HCEC 1CT (cell line): ENCODE results near the gene GUCY2C.

Experiments
- DNase-seq: peaks from one replicate; pipeline ENCODE4 v3.0.0-alpha.2; 2017

GUCY2C gene

DNA sequence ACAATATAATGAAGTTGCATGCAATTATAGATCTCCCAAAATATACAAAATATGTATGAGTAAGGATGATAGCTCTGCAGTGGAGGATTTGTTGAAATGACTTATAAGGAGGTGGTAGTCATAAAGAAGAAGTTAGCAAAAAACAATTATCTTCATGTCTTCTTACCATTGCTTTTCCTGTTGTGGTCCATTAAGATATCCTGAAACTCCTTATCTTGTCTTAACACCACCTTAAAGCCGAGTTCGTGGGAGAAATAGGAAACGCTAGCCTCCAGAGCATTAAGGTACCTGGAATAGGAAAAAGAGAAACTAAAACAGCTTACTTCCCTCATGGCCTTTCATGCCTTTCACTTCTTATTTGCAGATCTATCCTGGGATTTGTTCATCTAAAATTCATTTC lies 15.2 kb downstream of the GUCY2C start:
- DNase-seq, result no peak

DNA sequence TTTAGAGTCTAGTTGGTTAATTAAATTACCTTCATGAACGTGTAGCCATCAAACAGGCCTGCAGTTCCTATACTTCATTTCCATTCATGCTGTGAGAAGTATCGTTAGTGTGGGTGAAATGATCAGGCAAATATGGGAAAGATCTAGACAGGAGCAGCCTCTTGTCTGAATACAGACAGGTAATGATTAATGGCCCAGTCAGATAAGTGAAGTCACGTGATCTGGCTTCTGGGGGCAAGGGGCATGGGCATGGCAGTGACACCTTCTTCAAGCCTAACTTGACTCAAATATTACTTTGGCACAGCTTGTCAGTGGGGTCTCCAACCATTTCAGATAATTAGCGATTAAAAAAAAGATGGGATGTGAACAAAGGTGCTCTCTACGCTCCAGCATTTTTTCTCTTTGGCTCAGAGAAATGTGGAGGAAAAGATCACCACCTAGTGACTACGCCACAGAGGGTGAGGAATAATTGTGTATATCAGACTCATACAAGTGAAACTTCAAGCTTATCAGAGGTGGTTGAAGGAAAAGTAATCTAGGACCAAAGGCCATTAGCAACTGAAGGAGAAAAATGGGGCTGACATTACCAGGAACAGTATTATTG lies 17.8 kb downstream of the GUCY2C start:
- DNase-seq, result no peak

DNA sequence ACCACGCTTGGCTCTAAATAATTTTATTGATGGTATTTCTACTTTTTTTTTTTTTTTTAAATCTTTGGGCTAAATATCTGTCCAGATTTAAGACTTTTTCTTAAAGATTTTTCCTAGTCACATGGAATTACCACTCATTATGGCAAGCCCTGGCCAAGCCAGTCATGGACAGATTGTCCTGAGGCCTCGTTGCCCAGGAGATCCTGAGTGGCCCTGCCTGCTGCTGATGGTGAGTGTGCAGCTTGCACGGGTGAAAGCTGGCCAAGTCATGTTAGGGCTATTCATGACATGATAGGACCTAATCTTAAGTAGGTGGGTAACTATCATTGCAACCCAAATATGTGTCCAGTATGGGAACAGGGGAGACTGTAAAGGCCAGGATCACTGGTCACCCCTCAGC lies 27.8 kb downstream of the GUCY2C start:
- no peak for DNase-seq

DNA sequence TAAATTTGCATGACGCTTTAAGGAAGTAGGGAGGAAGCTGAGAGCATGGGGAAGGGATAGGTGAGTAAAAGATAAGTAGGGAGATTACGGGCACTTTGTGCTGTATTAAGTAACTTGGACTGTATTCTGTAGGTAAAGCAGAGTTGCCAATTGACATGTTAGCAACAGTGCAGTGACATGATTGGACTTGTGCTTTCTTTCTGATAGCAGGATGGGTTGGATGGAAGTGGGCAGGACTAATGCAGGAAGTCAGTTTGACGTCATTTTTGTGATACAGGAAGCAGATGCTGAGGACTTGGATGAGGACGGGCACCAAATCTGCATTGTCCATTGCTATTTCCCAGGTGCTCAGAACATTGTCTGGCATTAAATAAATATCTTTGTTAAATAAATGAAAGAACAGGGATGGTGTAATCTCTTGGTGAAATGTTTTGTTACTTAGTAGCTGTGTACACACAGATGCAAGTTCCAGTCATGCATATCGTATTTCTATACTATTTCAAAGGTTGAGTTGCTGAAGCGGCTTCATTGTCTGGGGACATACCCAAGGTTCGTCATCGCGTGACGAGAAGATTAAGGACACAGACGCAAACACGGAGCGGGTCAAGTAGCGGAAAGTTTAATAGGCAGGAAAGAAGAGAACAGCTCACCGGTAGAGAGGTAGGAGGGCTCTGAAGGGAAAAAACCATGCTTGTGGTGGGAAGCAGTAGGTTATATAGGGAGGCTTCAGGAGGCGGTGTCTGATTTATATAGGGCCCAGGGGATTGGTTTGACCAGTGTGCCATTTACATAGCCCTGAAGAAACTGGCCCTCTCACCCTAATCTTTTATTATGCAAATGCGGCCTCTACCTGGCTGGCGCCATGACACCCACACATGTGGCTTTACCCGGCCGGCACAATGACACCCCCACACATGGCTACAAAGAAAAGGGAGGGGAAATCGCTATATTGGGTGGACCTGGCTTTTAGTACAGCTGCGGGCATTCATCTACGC lies 30.7 kb downstream of the GUCY2C start:
- DNase-seq, result no peak

DNA sequence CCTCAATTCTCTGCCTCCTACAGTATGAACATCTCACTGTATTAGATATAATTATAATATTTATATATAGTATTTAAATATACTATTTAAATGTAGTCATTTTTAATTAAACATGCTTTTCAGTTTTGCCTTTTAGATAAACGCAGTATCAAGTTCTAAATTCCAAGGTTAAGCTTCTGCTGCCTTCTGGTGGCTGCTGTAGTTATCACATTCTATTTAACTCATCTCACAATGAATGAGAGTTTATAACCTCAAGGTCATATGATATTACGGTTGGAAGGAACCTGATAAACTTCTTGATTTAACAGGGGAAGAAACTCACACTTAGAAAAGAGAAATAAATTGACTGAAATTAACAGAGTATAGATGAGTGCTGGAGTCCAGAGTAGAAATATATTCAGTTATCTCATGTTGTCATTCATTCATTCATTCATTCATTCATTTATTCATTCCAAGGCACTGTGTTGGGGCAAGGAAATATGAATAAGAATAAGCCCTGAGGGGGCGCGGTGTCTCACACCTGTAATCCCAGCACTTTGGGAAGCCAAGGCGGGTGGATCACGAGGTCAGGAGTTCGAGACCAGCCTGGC lies 31.9 kb downstream of the GUCY2C start:
- peak; percentile 35 for DNase-seq

DNA sequence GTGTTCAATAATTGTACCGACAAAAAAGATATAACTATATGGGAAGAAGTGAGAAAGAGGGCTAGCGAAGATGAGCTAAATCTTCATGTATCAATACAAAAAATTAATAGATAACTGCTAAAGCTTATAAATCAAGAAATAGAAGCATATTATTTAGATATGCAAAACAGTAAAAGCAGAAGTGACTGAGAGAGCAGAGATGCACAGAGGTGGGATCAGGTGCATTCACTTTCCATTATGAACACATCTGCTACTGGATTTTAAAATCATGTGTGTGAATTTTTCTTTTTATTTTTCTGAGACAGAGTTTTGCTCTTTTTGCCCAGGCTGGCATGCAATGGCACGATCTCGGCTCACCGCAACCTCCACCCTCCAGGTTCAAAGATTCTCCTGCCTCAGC lies 33.4 kb downstream of the GUCY2C start:
- DNase-seq, result no peak

DNA sequence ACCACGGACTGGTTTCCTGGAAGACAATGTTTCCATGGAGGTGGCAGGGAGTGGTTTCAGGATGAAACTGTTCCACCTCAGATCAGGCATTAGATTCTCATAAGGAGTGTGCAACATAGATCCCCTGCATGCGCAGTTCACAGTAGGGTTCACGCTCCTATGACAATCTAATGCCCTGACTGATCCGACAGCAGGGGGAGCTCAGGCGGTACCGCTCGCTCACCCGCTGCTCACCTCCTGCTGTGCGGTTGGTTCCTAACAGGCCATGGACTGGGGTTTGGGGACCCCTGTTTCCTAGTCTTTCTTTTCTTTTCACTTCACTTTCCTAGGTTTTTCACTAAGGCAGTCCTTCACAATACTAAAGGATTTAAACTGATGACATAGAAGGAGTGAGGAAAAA lies 39.6 kb downstream of the GUCY2C start:
- no peak for DNase-seq

DNA sequence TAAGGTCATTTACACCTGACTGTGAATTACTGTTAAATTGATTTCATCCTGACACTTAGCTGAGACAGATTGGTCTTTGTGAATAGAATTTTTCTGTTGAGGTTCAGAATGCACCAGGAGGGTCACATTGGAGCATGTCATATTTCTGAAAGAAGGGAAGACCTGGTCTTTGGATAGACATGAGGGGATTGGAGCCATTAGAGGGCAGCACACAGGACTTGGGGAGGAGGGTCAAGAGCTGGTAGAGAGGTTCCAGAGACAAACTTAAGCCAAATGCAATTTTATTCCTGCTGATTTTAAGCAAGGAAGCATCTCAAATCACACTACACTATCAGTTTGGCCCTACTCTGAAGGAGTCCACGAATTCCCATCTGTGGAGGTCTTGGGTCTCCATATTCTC lies 41.1 kb downstream of the GUCY2C start:
- no peak for DNase-seq

DNA sequence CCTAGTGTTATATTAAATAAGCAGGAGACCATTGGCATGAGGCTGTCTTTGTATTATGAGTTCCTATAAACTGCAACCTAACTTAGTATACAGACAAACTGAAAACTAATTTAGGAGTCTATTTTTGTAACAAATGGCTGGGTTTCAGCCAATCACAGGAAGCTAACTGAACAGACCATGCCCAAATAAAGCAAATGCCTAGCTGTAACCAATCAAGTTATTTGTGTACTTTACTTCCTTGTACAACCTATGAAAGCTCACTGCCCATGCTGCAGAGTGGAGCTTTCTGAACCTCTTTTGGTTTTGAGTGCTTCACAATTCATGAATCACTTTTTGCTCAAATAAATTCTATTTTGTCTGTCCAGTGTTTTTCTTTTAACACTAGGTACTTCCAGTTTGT lies 41.6 kb downstream of the GUCY2C start:
- peak; percentile 75 for DNase-seq

DNA sequence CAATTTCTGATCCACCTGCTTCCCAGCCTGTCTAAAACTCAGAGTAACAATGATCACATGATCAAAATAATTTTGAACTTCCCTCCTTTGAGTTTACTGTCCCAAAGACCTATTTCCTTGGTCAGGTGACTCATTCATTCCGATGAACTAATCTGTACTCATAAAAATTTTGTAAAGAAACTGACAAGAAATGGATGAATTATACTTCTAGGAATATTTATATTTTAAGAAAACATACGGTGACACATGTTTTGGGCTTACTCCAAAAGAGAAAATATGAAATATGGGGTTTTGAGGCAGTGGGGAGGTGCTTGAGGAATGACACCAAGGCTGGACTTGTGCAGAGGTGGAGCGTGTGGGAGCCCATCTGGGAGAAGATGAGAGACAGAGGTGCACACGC lies 42.0 kb downstream of the GUCY2C start:
- DNase-seq, result peak; percentile 89

DNA sequence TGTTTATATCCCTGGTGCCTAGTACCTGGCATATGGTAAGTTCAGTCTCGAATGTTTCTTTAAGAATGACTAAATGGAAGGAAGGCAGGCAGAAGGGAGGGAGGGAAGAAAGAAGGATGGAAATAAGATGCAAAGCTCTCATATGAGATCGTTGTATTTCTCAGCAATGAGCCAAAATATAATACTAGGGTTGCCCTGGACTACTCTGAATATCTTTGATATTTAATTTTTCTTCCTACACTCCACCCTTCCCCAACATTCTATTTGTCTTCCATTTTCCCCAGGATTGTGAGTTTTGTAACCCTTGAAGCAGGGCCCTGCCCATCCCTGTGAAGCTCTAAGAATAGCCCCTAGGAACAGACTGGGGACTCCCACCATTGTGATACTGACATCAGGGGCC lies 43.9 kb downstream of the GUCY2C start:
- no peak for DNase-seq

DNA sequence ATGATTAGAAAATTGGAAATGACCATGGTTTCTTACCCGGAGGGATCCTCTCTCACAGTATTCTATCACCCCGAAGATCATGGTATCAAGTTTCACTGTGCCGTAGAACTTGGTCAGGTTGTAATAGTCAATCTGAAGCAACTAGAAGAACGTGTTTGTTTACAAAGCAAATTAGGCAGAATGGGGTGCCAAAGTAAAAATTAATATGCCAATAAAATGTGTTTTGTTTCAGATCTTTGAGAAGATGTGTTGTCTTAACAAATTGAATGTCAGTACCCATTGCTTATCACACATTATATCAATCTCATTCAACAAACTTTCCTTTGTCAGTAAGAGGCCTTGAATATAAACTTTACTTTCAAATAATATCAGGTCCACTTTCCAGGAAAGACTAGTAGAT lies 45.0 kb downstream of the GUCY2C start:
- no peak for DNase-seq

DNA sequence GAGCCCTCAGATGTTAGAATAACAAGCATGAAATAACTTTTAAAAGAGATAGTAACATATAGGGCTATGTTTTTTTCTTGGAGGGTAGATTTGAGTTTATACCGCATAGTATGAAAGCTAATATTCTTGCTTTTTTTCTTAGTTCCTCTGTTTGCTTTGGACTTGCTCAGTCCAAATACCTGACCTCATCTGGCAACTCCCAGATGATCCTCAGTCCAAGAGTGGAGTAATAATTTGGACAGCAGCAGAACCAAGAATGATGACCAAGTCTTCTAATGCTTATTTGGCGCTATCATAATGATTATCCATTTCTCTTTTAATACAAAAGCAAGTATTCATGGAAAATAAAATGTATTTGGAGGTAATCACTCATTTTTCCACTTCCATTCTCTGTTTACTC lies 45.6 kb downstream of the GUCY2C start:
- DNase-seq, result no peak

DNA sequence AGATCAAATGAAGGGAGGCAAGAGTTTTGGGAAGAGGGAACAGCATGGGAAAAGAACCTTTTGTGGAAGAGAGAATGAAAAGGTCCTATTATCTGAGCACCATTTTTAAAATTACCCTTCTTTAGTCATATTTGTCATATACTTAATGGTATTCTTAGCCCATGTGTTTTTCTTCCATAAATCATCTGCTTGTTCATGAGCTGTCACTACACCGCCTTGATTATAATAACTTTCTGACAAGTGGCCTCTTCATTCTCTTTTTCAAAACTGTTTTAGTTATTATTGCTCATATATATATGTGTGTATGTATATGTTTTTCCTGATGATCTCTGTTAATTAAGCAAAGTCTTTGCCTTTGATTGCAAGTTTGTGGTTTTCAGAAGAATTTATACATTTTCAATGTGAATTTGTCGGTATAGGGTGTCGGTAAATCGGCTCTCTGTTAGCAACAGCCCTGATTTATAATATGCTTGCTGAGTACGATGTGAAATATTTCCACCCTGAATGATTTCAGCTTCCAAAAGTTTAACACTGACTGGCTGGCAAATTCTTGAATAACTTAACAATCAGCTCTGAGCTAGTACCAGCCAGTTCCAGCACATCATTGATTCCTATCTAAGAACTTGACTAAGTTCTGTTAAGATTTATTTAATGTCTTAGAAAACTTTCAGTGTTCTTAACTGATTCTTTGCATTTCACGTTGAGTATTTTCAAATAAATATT lies 49.2 kb downstream of the GUCY2C start:
- DNase-seq, result no peak

DNA sequence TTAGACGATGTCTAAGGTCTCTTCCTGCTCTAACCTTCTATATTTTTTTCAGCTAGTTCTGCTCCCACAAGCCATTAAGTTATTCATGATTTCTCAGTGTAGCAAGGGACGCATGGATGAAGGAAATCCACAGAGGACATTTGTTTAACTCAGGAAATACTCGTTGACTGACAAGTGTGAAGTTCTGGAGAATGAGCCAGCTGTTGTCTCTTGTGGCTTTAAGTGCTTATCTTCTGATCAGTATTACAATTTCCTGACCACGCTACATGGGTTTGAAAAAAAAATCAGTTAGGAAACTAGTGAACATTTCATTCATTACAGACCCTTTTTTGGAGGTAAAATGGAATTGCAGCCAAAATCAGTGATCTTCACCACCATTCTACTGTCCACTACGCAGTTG lies 53.1 kb downstream of the GUCY2C start:
- DNase-seq, result peak; percentile 42

DNA sequence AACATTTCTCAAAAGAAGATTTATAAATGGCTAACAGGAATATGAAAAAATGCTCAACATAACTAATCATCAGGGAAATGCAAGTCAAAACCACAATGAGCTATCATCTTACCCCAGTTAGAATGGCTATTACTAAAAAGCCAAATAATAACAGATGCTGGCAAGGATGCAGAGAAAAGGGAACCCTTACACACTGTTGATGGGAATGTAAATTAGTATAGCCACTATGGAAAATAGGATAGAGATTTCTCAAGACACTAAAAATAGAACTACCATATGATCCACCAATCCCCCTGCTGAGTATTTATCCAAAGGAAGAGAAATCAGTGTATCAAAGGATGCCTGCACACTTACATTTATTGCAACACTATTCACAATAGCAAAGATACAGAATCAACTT lies 58.3 kb downstream of the GUCY2C start:
- peak; percentile 61 for DNase-seq

DNA sequence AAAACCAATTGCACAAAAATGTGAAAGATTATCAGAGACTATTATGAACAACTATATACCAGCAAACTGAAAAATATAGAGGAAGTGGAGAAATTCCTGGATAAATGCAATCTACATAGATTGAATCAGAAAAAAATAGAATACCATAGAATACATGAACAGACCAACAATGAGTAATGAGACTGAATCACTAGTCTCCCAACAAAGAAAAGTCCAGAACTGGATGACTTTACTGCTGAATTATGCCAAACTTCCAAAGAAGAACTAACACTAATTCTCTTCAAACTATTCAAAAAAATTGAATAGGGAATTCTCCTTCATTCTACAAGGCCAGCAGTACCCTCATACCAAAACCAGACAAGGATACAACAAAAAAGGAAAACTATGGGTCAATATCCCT lies 60.6 kb downstream of the GUCY2C start:
- peak; percentile 70 for DNase-seq

DNA sequence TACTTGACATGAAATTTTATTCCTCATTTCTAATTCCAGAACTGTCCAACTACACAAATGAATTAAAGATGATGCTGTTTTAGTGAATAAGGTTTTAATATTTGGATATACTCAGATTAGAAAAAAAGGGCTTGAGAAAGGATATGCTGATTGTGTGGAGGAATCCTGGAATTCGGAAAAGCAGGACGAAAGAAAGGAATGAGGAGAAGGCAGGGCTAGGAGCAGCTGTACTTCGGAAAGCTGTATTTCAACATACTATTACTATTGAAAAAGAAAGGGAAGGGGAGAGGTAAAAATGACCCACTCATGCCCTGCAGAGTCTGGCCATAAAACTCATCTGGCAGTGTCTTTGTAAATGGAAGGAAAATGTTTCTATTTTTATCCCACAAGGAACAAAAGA lies 65.6 kb downstream of the GUCY2C start:
- DNase-seq, result no peak

DNA sequence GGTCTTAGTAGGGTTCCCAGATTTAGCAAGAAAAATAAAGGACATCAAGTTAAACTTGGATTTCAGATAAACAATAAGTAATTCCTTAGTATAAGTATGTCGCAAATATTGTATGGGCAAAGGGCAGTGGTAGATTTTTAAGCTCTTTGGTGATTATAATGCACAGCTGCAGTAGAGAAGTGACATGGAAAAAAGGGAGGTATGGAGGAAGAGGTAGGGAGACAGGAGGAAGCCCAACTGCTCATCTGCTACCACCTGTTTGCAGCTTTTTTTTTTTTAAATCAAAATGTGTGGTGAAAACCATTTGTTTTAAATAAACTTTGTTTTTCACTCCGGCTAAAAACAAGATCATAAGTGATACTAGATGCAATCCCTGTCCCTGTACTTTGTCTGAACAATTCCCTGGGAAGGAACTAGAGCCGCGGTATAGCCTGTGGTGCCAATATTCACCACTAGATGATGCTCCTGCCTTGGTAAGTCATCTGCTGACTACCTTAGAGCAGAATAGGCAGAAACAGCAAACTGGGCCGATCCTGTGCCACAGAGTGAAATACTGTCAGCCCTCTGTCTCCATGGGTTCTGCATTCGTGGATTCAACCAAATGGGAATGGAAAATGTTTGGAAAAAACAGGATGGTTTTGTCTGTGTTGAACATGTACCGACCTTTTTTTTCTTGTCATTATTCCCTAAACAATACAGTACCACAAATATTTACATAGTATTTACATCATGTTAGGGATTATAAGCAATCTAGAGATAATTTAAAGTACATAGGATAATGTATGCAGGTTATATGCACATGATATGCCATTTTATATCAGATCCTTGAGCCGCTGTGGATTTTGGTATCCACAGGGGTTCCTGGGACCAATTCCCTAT lies 66.3 kb downstream of the GUCY2C start:
- peak; percentile 76 for DNase-seq

DNA sequence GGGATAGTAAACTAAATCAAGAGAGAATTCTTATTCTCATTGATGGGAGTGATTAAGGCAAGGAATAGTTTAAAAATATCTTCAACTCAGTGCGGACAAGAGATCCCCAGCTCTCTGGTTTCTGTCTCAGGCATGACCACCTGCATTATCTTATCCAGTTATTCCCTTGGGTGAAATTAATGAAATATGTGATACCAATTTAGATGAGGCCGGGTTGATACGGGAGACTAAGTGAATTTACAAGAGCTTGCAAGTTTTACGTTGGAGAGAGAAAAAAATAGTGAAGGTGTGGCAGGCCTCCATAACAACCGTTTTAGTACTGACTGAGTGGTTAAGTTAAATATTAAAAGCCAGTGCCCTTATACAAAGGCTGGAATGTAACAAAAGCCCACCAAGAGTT lies 67.6 kb downstream of the GUCY2C start:
- DNase-seq, result no peak

DNA sequence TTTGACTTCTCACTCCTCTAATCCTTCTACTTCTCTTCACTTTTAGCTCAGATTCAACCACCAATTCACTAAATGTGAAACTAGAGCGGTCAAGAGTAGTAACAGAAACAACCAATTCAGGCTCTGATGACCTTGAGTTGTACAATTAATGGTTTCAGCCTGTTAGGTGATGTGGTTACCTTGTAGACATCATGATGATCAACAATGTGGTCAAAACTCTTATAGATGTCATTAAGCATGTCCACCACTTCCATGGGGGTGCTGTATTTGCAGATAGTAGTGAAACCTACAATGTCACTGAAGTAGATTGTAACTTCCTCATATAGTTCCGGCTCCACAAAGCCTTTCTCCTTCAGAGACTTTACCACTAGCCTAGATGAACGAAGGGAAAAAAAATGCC lies 74.6 kb downstream of the GUCY2C start:
- DNase-seq, result no peak

DNA sequence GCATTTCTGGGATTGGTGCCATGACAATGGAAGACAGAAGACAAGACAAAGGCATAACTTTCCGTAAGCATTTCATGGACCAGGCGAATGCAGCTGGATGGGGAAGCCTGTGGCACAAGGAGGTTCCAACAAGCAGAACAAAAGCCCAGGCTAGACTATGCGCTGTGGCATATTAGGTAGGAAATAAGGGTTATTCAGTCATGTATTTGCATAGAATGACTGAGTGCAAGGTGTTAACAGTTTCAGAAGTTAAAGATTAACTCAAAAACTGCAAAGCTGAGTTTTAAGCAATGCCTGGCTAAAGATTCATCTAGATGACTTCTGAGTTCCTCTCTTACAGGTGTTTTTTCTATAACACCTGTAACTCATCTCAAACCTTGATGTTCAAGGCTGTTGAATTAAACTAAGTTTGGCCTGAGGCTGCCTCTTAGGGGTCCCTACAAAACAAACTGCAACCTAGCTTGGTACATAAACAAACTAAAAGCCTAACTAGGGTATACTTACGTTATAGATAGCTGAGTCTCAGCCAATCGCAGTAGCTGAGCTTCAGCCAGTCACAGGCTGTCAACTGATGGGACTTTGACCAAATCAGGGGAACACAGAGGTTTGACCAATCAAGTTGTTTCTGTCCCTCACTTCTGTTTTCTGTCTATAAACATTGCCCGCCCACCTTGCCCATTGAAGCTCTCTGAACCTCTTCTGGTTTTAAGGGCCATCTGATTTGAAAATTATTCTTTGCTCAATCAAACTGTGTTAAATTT lies 76.5 kb downstream of the GUCY2C start:
- DNase-seq, result no peak
